Activated T-cell treated with anti-CD3 and anti-CD28 coated beads, Interleukin-2, amount 50 U/mL, for 72 hours (primary cell): ENCODE measurements around the gene FAHD1. TPM values are rescaled to one million over a fixed set of nuclear protein-coding genes. Genes with fewer than 3 reads are reported as not detected.
"Not testable (repeated sequence)": the region's sequence is repeated elsewhere in the genome, so short reads cannot be mapped to it uniquely, and the experiment has no call there.

ENCODE experiments used
- ATAC-seq, 2 donors: fragments of 150-1000 bp; cut with Tn5 transposase; replicated peaks in 1 of 2; 2 replicates each; pipeline ENCODE4 v1.10.0; 2021; ENCODE audit warnings: moderate library complexity in 2 of 2, mild to moderate bottlenecking in 1 of 2
- DNase-seq, 2 donors: peaks; one replicate each; pipeline ENCODE4 v3.0.0; 2021 to 2022; ENCODE audit warnings: mixed read lengths in 1 of 2
- H3K27ac Mint-ChIP-seq: one replicate; pipeline ENCODE4 v1.8.0; 2022; ENCODE audit warnings: mild to moderate bottlenecking, moderate library complexity, mixed read lengths
- H3K27me3 Mint-ChIP-seq: one replicate; pipeline ENCODE4 v1.8.0; 2022; ENCODE audit warnings: low read depth, mixed read lengths
- H3K36me3 Mint-ChIP-seq, 2 donors: one replicate each; pipeline ENCODE4 v1.8.0; 2022; ENCODE audit warnings: mixed read lengths in 2 of 2, mild to moderate bottlenecking in 1 of 2; ENCODE audit not compliant: insufficient read depth in 2 of 2
- H3K4me1 Mint-ChIP-seq: one replicate; pipeline ENCODE4 v1.8.0; 2022; ENCODE audit warnings: low read depth, mixed read lengths
- H3K4me3 Mint-ChIP-seq, 2 donors: one replicate each; pipeline ENCODE4 v1.8.0; 2022; ENCODE audit warnings: mild to moderate bottlenecking in 2 of 2, mixed read lengths in 2 of 2, moderate library complexity in 2 of 2
- H3K9me3 Mint-ChIP-seq, 2 donors: one replicate each; pipeline ENCODE4 v1.8.0; 2022; ENCODE audit warnings: mixed read lengths in 2 of 2
- total RNA-seq, 2 donors: library from RNA; stranded (reverse); gene quantifications; one replicate each; pipeline ENCODE4 v1.2.3, GENCODE V29; 2022

Gene FAHD1
- total RNA-seq, 2 donors from 2014 or later: 11.1 to 13.5 TPM

- H3K9me3 Mint-ChIP-seq: no peaks in the 10 kb centered on the region
- DNase-seq: no peak
- no peaks in the 10 kb centered on the region for H3K4me1 Mint-ChIP-seq
- no peak overlapping the region for H3K4me3 Mint-ChIP-seq
- no peaks in the 10 kb centered on the region for H3K27me3 Mint-ChIP-seq
- no peak for ATAC-seq
- H3K27ac Mint-ChIP-seq: no peak overlapping the region
- H3K36me3 Mint-ChIP-seq: peaks cover 3 to 5% of the 10 kb centered on the region in 2 donors
These were observed 34.8 kb upstream of the FAHD1 start for GRCh38 chr16:1791943-1792812.

- Mint-ChIP-seq H3K4me3 (no peak overlapping the region), H3K27ac (no peak overlapping the region), H3K4me1 (no peaks in the 10 kb centered on the region), H3K27me3 (no peaks in the 10 kb centered on the region), H3K9me3 (no peaks in the 10 kb centered on the region), H3K36me3 (peaks cover 4 to 7% of the 10 kb centered on the region in 2 donors)
- DNase-seq (no peak), ATAC-seq (no peak)
These were observed 34.0 kb upstream of the FAHD1 start for GRCh38 chr16:1792836-1793577.

DNA sequence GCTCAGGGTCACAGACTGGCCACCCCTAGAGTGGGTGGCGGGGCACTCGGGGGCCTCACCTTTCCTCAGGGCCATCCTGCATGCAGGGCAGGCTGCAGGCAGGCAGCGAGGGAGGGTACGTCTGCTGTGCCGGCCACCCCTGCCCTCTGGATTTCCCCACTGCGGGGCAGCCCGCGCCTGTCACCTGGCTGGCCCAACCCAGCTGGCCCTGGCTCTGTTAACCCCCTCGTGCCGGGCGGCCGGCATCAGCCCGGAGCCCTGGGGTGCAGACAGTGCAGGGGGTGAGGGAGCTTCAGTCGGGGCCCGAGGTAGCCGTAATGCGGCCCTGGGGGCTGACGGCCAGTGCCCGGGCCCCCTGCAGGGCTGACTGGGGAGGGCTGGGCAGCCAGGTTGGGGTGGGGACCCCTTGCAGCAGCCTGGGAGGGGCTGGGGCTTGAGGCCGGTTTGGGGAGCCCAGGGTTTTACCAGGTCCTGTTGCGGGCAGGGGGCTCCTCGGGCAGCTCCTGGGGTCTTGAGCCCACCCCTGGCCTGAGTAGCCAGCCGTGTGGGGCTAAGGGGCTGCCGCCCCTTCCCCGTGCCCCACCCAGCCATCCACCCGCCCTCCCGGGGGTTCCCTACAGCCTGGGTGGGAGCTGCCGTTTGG, 33.3 kb upstream of the FAHD1 start, which contains the start of gene IGFALS:
IGFALS (minus strand) TSS at position 128 of the 643 bp plus-strand sequence; CDS start at position 75, 53 bp downstream.
- no peaks in the 10 kb centered on the region for H3K27me3 Mint-ChIP-seq
- no peaks in the 10 kb centered on the region for H3K4me1 Mint-ChIP-seq
- ATAC-seq (no peak), DNase-seq (no peak)
- H3K4me3 Mint-ChIP-seq: no peak within 1 kb of the TSS
- H3K36me3 Mint-ChIP-seq: peaks cover 4 to 7% of the 10 kb centered on the region in 2 donors
- no peak within 1 kb of the TSS for H3K27ac Mint-ChIP-seq
- H3K9me3 Mint-ChIP-seq: no peaks in the 10 kb centered on the region

GRCh38 chr16:1794221-1794871, 32.7 kb upstream of the FAHD1 start:
- Mint-ChIP-seq H3K4me3 (no peak overlapping the region), H3K36me3 (peaks cover 6% of the 10 kb centered on the region in 2 donors), H3K27me3 (no peaks in the 10 kb centered on the region), H3K27ac (no peak overlapping the region), H3K4me1 (no peaks in the 10 kb centered on the region), H3K9me3 (peaks cover 3 to 6% of the 10 kb centered on the region in 2 donors)
- no peak for ATAC-seq
- no peak for DNase-seq

DNA sequence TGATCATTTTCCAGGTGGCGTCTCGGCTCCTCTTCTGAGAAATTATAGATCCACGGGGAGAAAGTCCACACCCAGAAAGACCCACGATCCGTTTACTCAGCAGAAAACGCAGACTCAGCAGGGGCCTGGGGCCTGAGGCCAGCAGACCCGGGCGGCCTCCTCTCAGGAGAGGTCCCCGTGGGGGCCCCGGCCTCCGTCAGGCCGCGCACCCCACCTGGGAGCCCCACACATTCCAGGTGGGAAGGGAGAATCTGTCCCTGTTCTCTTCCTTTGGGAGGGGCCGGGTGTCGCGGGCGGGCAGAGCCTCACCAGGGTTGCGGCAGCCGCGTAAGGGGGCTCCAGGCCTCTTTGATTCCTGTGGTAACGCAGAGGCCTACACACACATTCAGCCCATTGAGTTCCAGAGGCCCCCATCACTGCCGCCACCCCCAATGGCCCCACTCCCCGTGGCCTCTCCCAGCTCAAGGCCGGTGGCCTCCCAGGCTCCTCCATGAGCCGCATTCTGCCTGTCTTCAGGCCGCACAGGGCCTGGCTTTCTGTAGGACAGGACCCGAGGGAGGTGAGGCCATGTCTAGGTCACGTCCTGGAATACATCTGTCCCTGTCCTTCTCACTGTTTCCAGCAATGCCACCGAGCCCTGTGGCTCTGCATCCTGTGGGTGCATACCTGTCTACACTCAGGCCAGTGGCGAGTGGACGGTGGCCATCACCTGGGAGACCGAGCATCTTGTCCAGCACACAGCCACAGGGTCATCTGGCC, 31.9 kb upstream of the FAHD1 start:
- Mint-ChIP-seq H3K4me3 (no peak overlapping the region), H3K9me3 (peaks cover 6 to 10% of the 10 kb centered on the region in 2 donors), H3K27me3 (no peaks in the 10 kb centered on the region), H3K4me1 (no peaks in the 10 kb centered on the region), H3K36me3 (peaks cover 7 to 12% of the 10 kb centered on the region in 2 donors), H3K27ac (no peak overlapping the region)
- DNase-seq: no peak
- ATAC-seq: no peak

DNA sequence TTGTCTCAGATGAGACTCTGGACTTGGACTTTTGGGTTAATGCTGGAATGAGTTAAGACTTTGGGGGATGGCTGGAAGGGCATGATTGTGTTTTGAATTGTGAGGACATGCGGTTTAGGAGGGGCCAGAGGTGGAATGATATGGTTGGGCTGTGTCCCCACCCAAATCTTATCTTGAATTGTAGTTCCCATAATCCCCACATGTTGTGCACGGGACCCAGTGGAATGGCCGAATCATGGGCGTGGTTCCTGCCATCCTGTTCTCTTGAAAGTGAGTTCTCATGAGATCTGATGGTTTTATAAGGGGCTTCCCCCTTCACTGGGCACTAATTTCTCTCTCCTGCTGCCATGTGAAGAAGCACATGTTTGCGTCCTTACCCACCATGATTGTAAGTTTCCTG, 27.7 kb upstream of the FAHD1 start:
- not testable (repeated sequence) for H3K4me3 Mint-ChIP-seq, DNase-seq, ATAC-seq

GRCh38 chr16:1800701-1801100, 26.3 kb upstream of the FAHD1 start:
- ATAC-seq (no peak), DNase-seq (no peak)
- peaks cover 8 to 10% of the 10 kb centered on the region in 2 donors for H3K9me3 Mint-ChIP-seq
- peaks cover 10 to 19% of the 10 kb centered on the region in 2 donors for H3K36me3 Mint-ChIP-seq
- no peak overlapping the region for H3K27ac Mint-ChIP-seq
- H3K4me1 Mint-ChIP-seq: no peaks in the 10 kb centered on the region
- H3K27me3 Mint-ChIP-seq: no peaks in the 10 kb centered on the region
- no peak overlapping the region for H3K4me3 Mint-ChIP-seq

More for the DNA sequence above, 27.7 kb upstream of the FAHD1 start:
- not testable (repeated sequence) for H3K4me1 Mint-ChIP-seq, H3K27ac Mint-ChIP-seq, H3K9me3 Mint-ChIP-seq, H3K27me3 Mint-ChIP-seq
- H3K36me3 Mint-ChIP-seq: peaks cover 8 to 19% of the 10 kb centered on the region in 2 donors

DNA sequence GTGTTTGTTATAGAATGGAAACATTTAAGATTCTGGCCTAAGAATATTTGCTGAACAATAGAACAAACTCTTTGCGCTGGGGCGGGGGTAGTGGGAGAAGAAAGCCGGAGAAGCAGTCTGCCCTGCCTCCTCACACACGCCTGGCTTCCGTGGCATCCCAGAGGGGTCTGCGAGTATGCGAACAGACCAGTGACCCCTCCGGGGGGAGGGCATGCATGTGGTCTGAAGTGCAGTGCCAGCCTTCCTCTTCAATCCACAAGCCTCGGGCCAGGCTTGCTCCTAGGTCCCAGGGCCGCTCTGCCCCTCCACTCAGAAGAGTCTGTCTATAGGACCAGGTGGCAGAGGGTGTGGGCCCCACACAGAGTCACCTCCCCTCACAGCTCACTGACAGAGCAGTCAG, 19.4 kb upstream of the FAHD1 start:
- DNase-seq: no peak
- no peak overlapping the region for H3K27ac Mint-ChIP-seq
- H3K4me1 Mint-ChIP-seq: peaks cover 5% of the 10 kb centered on the region
- H3K4me3 Mint-ChIP-seq: no peak overlapping the region
- no peaks in the 10 kb centered on the region for H3K27me3 Mint-ChIP-seq
- ATAC-seq: no peak
- H3K9me3 Mint-ChIP-seq: no peaks in the 10 kb centered on the region
- peaks cover 1 to 8% of the 10 kb centered on the region in 2 donors for H3K36me3 Mint-ChIP-seq

DNA sequence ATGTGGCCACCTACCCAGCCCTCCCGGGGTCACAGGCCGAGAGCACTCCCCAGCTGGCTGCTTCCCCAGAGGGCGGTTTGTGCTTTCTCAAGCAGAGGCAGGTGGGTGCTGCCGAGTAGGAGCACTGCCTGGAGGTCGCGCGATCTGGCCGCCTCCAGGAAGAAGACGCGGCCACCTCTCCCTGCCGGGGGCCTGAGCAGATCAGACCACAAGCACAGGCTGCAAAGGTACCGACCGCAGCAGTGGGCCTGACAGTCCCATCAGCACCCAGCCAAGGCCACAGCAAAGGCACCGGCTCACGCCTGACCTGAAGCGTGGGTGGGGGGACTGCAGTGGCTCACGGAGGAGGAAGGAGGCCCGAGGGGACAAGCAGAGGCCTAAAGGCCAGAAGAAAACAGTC, 18.3 kb upstream of the FAHD1 start:
- no peak overlapping the region for H3K4me3 Mint-ChIP-seq
- DNase-seq (no peak), ATAC-seq (no peak)
- H3K27me3 Mint-ChIP-seq: no peaks in the 10 kb centered on the region
- H3K36me3 Mint-ChIP-seq: peaks cover 1 to 8% of the 10 kb centered on the region in 2 donors
- no peaks in the 10 kb centered on the region for H3K9me3 Mint-ChIP-seq
- no peak overlapping the region for H3K27ac Mint-ChIP-seq
- peaks cover 5% of the 10 kb centered on the region for H3K4me1 Mint-ChIP-seq

DNA sequence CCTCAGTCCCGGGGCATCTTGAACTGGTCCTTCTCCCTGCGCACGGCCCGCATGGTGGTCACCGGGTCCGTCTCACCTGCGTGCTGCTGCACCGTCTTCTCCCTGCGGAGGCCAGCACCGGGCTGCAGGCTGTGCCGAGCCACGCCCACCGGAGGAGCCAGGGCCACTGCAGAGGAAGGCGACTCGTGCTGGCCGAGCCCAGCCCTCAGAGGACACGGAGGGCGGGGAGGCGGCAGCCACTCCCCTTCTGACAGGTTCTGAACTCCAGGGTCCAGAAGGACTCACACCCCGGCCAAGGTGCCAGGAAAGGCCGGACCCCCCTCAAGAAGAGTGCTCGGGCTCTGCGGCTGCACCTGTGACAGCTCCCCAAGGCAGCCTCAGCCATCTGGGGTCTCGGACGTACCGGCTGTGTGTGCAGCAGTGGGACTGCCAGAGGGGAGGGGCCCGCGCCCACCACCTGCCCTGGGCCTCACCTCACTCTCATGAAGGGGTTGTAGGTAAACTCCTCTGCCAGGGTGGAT, 17.7 kb upstream of the FAHD1 start:
- DNase-seq (no peak), ATAC-seq (no peak)
- peaks cover 1 to 8% of the 10 kb centered on the region in 2 donors for H3K36me3 Mint-ChIP-seq
- no peak overlapping the region for H3K4me3 Mint-ChIP-seq
- no peak overlapping the region for H3K27ac Mint-ChIP-seq
- H3K9me3 Mint-ChIP-seq: no peaks in the 10 kb centered on the region
- H3K4me1 Mint-ChIP-seq: peaks cover 5% of the 10 kb centered on the region
- H3K27me3 Mint-ChIP-seq: no peaks in the 10 kb centered on the region

- Mint-ChIP-seq H3K4me3 (no peak overlapping the region), H3K27me3 (no peaks in the 10 kb centered on the region), H3K27ac (no peak overlapping the region), H3K9me3 (no peaks in the 10 kb centered on the region), H3K4me1 (peaks cover 5% of the 10 kb centered on the region), H3K36me3 (peaks cover 1 to 8% of the 10 kb centered on the region in 2 donors)
- DNase-seq: no peak
- no peak for ATAC-seq
These were observed 16.9 kb upstream of the FAHD1 start for GRCh38 chr16:1810106-1810505.

GRCh38 chr16:1810536-1810935, 16.5 kb upstream of the FAHD1 start:
- Mint-ChIP-seq H3K9me3 (no peaks in the 10 kb centered on the region), H3K36me3 (peaks cover 1 to 8% of the 10 kb centered on the region in 2 donors), H3K4me1 (peaks cover 5% of the 10 kb centered on the region), H3K27me3 (no peaks in the 10 kb centered on the region), H3K4me3 (no peak overlapping the region), H3K27ac (no peak overlapping the region)
- ATAC-seq (no peak), DNase-seq (no peak)
